ELF-1 (cell line): Measurements from ENCODE around the gene MCAT.

Source experiments
- DNase-seq: peaks from one replicate; pipeline ENCODE4 v3.0.0-alpha.2; 2016; ENCODE audit warnings: low read depth, low spot score

The MCAT gene

DNA sequence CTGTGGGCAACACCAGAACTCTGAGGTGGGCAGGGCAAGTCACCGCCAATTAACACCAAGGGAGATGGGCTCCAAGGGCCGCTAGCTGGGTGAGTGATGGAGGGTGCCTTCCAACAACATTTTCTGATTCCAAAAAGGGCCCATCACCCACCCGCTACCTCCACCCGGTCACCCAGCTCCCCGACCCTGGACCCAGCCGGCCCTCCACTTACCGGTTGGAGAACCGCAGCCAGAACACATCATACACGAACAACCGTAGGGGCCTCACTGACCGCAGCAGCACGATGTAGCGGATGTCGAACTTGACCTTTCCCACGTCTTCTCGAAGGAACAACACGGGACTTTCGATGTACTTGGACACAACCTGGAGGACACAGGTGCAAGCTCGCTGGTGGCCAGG is 29.0 kb upstream of the MCAT start:
- no peak for DNase-seq

- no peak for DNase-seq
Observed at GRCh38 chr22:43171607-43172006, 28.4 kb upstream of the MCAT start.

- no peak for DNase-seq
Observed at GRCh38 chr22:43171019-43171491, 27.9 kb upstream of the MCAT start.

DNA sequence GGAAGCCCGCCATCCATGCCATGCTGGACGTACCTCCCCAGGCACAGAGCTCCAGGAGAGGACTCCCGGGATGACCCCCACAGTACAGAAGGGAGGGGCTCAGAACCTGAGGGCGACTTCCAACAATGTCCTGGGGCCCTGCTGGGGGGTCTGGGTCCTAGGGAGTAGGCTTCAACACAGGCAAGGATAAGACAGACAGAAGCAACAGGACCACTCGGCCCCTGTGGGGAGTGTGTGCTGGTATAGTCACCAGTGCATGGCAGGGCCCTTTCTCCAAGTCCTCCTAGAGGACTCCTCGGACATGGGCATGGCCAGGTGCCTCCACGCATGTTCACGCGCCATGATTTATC is 26.9 kb upstream of the MCAT start:
- DNase-seq = no peak

GRCh38 chr22:43169310-43170130 is 26.3 kb upstream of the MCAT start:
- DNase-seq = no peak

DNA sequence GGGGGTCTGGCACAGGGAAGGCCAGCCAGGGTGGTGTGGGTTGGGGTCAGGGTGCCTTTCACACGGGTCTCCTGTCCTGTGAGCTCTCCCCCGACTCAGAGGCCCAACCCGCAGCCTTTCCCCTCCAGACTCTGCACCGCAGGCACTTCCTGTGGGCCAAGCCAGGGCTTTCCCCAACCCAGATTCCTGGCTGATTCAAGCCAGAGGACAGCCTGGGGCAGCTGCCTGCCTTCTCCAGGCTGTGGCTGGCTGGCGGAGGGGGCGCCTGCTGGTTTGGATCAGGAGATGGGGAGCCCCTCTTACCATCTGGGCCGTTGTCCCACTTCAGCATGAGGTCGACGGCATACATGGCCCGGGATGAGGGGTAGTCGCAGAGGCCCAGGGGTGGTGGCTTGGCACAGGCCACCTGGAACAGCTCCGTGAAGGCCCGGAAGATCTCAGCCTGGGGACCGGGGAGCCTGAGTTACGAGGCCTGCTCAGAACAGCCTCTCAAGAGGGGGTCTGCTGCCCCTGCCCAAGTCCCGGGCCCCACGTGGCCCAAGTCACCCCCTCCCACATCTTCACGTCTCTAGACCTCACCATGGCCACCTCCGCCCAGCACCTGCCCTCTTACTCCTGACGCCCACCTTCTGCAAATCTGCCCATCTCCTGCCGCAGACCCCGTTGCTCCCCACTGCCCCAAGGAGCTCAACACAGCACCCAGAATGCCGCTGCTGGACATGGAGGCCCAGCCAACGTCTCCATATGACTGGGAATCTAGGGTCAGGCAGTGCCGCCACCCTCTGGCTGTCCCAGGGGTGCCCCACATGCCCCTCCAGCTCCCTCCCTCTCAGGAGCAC is 25.5 kb upstream of the MCAT start:
- no peak for DNase-seq

- DNase-seq = no peak
Observed at GRCh38 chr22:43167001-43167589, 23.9 kb upstream of the MCAT start.

DNA sequence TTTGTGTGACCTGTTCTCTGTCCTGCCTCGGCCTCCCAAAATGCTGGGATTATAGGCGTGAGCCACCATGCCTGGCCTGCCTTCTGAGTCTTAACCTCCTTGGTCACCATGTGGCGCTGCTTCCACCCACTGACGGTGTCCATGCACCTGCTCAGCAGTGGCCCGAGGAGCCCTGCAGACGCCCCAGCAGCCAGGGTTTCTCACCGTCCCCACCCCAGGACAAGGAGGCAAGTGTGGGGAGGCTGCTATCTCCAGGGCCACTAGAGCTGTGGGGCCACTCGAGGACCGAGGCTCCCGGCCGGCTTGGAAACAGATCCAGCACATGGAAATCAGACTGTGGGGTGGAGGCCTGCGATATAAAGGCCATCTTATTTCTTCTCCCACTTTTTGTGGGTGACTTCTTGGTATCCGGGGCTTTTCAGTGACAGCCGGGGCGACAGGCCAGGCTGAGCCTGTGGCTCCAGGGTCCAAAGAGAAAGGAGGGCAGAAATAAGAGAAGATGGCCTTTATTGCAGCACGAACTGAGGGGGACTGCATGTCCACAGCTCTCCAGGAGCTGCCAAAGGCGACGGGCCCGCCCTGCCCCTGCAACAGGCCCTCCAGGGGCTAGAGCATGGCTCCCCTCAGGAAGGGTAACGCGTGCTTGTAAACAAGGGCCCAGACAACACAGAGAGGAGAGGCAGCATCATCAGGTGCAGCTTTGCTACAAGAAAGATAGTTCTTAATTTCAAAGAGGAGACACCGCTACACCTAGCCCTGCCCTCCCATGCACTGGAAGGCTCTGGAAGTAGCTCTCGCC is 23.1 kb upstream of the MCAT start:
- DNase-seq = no peak

DNA sequence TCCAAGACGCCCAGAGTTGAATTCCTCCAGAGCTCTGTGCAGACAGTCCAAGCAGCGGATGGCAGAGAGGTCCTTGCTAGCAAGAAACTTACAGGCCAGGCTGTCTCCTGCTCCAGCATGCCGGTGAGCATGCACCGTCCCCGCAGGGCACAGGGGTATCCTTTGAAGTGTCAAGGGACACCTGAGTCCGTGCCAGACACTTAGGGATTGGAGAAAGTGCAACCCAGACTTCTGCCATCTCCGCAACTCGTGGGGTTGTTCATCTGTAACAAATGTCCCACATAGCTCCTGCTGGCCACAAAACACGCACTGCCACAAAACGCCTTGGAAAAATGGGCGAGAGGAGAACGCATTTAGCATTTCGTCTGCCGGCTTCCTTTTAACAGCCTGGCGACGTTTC is 21.4 kb upstream of the MCAT start:
- DNase-seq = peak; percentile 38

DNA sequence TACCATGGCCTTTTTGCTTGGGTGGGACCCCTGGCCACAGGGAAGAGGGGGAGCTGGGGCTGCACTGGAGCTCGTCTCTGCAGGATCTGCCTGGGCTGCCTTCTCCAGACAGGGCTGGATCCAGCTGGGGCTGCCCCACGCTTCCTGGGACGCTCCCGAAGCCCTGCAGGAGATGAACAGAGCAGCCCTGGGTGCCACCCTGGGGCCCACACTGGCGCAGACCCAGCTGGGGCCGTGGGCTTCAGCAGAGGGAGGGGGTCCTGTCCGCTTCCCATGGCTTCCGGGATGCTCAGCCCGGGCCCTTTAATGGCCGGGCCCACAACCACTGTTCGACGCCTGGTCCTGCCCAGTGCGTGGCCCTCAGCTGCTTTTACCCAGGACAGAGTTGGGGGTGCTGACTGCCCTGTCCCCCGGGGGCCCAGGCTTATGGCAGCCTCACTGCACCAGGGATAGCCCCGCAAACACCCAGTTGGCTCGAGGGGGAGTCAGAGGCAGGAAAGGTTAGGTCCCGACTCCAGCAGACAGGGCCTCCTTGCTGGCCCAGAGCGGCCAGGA is 20.1 kb upstream of the MCAT start:
- no peak for DNase-seq

DNA sequence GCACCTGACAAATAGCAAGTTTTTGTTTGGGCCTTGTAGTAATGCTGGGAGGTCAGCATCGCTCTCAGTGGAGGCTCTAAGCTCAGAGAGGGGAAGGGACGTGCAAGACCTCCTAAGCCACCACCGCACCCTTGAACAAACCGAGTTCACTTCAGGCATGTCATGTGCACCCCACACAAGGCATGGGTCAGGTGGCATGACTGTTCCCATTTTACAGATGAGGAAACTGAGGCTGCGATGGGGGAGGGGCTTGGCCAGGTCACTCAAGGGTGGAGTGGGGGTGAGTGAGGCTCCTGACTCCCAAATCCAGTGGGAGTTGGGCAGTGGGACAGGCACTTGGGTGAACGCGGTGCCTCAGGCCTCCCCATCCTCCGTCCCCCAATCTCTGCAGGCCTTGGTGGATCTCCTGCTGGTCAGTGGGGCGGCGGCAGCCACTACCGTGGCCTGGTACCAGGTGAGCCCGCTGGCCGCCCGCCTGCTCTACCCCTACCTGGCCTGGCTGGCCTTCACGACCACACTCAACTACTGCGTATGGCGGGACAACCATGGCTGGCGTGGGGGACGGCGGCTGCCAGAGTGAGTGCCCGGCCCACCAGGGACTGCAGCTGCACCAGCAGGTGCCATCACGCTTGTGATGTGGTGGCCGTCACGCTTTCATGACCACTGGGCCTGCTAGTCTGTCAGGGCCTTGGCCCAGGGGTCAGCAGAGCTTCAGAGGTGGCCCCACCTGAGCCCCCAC is 19.4 kb upstream of the MCAT start:
- no peak for DNase-seq

- DNase-seq = no peak
Observed at GRCh38 chr22:43160497-43161126, 17.4 kb upstream of the MCAT start.

DNA sequence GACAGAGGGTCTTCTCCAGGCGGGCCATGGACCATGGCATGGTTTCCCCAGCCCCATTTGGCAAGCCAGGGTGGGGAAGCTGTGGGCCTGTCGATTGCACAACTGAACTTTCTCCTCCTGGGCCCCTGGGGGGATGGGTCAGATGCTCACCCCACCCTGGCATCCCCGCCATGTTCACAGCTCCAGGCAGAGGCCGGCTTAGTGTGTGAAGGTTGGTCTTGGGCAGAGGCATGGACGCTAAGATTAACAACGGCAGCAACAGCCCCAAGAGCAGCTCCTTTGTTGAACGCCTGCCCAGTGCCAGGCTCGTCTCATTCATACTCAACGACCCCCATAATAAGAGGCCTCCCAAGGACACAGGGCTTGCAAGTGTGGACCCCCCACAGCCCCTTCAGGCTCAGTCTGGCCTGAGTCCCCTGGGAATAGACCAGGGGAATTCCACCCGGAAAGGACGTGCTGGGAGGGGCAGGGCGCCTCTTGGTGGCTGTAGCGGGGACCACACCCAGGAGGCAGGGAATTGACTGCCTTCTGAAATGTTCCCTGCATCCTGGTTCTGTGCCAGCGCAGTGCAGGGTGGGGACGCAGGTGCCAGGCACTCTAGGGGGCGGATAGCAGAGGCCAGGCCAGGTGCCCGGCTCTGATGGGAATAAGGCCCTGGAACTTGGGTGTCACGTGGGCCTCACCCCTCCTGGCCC is 16.4 kb upstream of the MCAT start:
- DNase-seq = peak; percentile 58

- DNase-seq = no peak
Observed at GRCh38 chr22:43158778-43159483, 15.7 kb upstream of the MCAT start.

DNA sequence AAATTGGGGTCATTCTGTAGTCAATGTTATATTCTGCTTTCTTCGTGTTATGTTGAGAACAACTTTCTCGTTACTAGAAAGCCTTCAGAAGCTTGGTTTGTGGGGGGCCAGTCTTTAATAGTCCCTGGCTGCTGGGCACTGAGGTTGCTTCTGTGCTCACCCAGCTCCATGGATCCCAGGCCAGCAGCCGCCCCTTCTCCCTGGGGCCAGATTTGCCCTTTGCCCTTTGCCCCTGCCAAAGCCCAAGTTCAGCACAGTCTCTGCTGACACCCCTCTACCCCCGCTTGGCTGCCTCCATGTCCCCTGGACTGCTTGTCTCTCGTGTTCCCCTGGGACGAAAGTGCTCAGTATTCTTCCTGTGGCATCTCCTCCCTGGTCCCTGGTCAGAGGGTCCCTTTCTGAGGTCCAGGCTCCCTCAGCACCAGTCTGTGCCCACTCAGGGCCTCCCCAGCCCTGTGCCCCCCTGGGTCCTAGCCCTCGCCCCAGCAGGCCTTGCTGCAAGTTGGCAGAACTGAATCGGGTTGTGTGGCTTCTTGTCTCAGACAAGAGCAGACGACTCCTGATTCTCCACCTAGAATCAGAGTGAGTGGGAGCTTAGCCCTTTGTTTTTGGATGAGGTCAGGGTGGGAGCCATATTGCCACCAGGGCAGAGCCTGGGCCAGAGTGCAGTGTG is 14.8 kb upstream of the MCAT start:
- no peak for DNase-seq

DNA sequence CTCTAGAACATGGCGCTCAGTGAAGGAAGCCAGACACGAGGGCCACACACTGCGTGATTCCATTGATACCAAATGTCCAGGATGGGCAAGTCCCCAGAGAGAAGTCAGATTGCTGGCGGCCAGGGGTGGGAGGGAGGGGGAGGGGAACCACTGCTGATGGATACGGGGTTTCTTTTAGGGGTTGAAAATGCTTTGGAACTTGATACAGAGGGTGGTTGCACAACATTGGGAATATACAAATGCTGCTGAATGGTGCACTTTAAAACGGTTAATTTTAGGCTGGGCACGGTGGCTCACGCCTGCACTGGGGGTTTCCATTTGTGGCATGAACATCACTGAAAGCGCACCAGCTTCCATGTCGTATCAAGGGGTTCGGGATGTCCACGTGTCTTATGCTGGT is 13.2 kb upstream of the MCAT start:
- no peak for DNase-seq

DNA sequence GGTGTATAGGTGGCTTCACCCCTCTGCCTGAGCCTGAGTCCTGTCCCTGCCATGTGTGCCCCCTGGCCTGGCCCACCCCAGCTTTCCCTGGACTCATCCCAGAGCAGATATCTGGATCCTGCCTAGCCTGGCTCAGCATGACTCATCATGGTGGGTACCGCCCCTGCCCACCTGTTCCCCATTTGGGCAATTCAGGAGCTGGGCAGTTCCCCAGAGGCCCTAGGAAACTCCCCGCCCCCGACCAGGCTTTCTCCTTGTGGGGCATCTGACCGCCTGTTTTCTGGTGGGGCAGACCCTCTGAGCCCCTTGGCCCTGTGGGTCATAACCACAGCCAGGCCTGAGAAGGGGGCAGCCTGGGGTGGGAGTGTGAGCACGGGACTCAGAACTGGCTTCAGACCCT is 12.6 kb upstream of the MCAT start:
- no peak for DNase-seq

- DNase-seq = no peak
Observed at GRCh38 chr22:43154887-43155536, 11.8 kb upstream of the MCAT start.
